Heart left ventricle (tissue), 16 donors: ENCODE data around the gene MYOCD. TPM values are rescaled to one million over a fixed set of nuclear protein-coding genes. Genes with fewer than 3 reads are reported as not detected.
A peak's percentile ranks its signal among the peaks of the same experiment; 100 is the strongest.

Experiments used
- ATAC-seq, 4 donors: fragments of 200-7000 bp; cut with Tn5 transposase; one replicate each; pipeline ENCODE4 v1.9.1; 2020 to 2022; ENCODE audit warnings: moderate library complexity in 4 of 4, mild to moderate bottlenecking in 3 of 4, moderate number of reproducible peaks in 1 of 4
- DNase-seq, 5 donors: peaks; one replicate each; pipeline ENCODE4 v3.0.0-alpha.2; 2020
- H3K27ac ChIP-seq, 12 donors: fragments of 200-600 bp; sonication (generic) in 4 of 12; one replicate each; pipeline versions ENCODE4 v1.5.0 to v1.8.0; 2016 to 2022; ENCODE audit warnings: mild to moderate bottlenecking in 2 of 12
- H3K27me3 ChIP-seq, 9 donors: fragments of 200-600 bp; sonication (generic) in 2 of 9; one replicate each; pipeline versions ENCODE4 v1.5.1 to v1.8.0; 2016 to 2022; ENCODE audit warnings: mild to moderate bottlenecking in 3 of 9
- H3K36me3 ChIP-seq, 9 donors: fragments of 200-600 bp; sonication (generic) in 2 of 9; one replicate each; pipeline versions ENCODE4 v1.5.0 to v1.8.0; 2018 to 2022; ENCODE audit warnings: mild to moderate bottlenecking in 2 of 9
- H3K4me1 ChIP-seq, 12 donors: fragments of 200-600 bp; sonication (generic) in 4 of 12; one replicate each; pipeline versions ENCODE4 v1.5.0 to v1.8.0; 2016 to 2022; ENCODE audit warnings: mild to moderate bottlenecking in 3 of 12
- H3K4me3 ChIP-seq, 12 donors: fragments of 200-600 bp; sonication (generic) in 4 of 12; one replicate each; pipeline versions ENCODE4 v1.5.0 to v1.8.0; 2017 to 2022; ENCODE audit warnings: mild to moderate bottlenecking in 9 of 12, moderate library complexity in 4 of 12
- H3K9me3 ChIP-seq, 12 donors: fragments of 200-600 bp; sonication (generic) in 4 of 12; one replicate each; pipeline versions ENCODE4 v1.5.0 to v1.8.0; 2016 to 2022; ENCODE audit warnings: mild to moderate bottlenecking in 1 of 12
- POLR2A ChIP-seq, 2 donors: fragments of 450-650 bp; IDR thresholded peaks; one replicate each; pipeline ENCODE4 v1.6.1; 2017; ENCODE audit warnings: antibody characterized with exemption in 2 of 2, mild to moderate bottlenecking in 2 of 2, moderate library complexity in 2 of 2
- WGBS, 4 donors: extraction: QIAGEN DNeasy Blood & Tissue Kit in 2 of 4; methylation state at CpG; one replicate each; pipeline versions ENCODE4 v1.1.5 to v1.1.7; 2013 to 2018; 5-methylcytosine and 5-hydroxymethylcytosine counted together
- intact Hi-C, 10 donors: fragments of 100-400 bp; cut with DNase I; formaldehyde crosslinking; loops; one replicate each; pipeline versions ENCODE4 v1.11.1 to v1.14.2; 2022
- polyA plus RNA-seq, 2 donors: library from polyadenylated mRNA; stranded (reverse); fragments of 200-250 nt; gene quantifications; one replicate each; pipeline ENCODE4 v1.2.3, GENCODE V29; 2013
- total RNA-seq, 9 donors: library from RNA; depleted of rRNA in 2 of 9; stranded (reverse); fragments of >200 nt in 2 of 9; fragmentation: NEBNext Ultra II Directional in 3 of 9; extraction: Animal tissue kit (Norgen Biotek cat#: 25700) in 3 of 9; gene quantifications; one replicate each; pipeline versions ENCODE4 v1.1.0 to v1.2.4, GENCODE V29; 2016 to 2023
- TF ChIP-seq, protein P1 (sequence below), 12 donors: fragments of 200-600 bp; sonication (generic) in 4 of 12; IDR thresholded peaks; one replicate each; pipeline versions ENCODE4 v1.5.0 to v1.8.0; 2018 to 2022; ENCODE audit warnings: antibody characterized with exemption in 12 of 12, mild to moderate bottlenecking in 5 of 12
- donor health status: ischemic (EF 13 %, LVEDD 7.1; RV severe dilation, severe dysfunction).
- donor health status: healthy with polysubstance abuse.
- donor health status: DM: no; HTN: yes; CAD: no.
- donor health status: DM: no; HTN: no; CAD: no.
- donor health status: ischemic (EF 25% LVEDD 6.9; RV normal size, moderate dysfunction).
- donor health status: ischemic (EF 25% LVEDD 5.7; RV mildly dilated, moderate dysfunction).
- donor health status: healthy.
- donor health status: DM: yes; HTN: yes; CAD: no.
- donor health status: ischemic (EF 35%, LVEDD 5.7; RV mildly dilated, moderate dysfunction).
- donor health status: nonischemic (EF 11% LVEDD 7.7; RV severe dilation, severe dysfunction).
- donor health status: DM: yes; HTN: yes; CAD: no.
- donor health status: PGD.
- donor health status: ischemic (EF 29% LVEDD 5.4; RV normal size, mild dysfunction).
- donor health status: nonischemic (EF 23%, LVEDD 6.1; RV moderate dilation, normal function).

MYOCD gene
- total and polyA plus RNA-seq, 11 donors, result 12.9 to 77.2 (median 45.9) TPM

DNA sequence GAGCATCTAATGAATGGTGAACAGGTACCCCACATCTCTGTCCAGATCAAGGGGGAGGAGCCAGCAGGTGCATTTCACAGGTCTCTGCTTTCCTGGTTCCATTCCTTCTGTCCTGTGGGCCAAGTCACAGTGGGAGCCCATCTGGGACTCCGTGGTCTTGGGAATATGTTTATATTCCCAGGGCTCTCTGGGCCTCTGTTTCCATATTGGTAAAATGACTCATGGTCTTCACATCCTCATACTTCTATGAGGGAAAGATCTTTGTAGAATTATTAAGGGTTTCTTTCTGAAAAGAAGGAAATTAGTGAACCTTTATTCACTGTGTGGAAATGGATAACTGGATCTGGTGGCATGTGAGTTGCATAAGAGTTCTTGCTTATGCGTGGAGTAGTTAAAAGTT lies 6.2 kb downstream of the MYOCD start:
- H3K27ac ChIP-seq, result peak overlapping the region in 9 of 12 donors; percentile 38 to 89 (median 80)
- H3K4me1 ChIP-seq, result peaks cover 0 to 30% (median 7%) of the 10 kb centered on the region in 12 donors
- intact Hi-C loops, result loop anchor here in 4 of 10 donors (2.0 to 5.0 kb wide), 5 partner anchors 60 to 121 kb away; no protein-coding TSS in a partner anchor
- no peak overlapping the region for H3K4me3 ChIP-seq
- ATAC-seq (peak in 1 of 4 donors; percentile 11), DNase-seq (no peak)
- H3K36me3 ChIP-seq, result no peaks in the 10 kb centered on the region
- peaks cover 0 to under 1% (median 0%) of the 10 kb centered on the region in 9 donors for H3K27me3 ChIP-seq
- H3K9me3 ChIP-seq, result peaks cover 0 to 4% (median 0%) of the 10 kb centered on the region in 12 donors
- 56 to 68% (median 65%) methylated on average over 2 of the region's 2 CpGs for WGBS, 4 donors
- no peak for TF ChIP-seq POLR2A (IDR thresholded peaks at IDR 0.05)
- TF ChIP-seq, protein P1, sequence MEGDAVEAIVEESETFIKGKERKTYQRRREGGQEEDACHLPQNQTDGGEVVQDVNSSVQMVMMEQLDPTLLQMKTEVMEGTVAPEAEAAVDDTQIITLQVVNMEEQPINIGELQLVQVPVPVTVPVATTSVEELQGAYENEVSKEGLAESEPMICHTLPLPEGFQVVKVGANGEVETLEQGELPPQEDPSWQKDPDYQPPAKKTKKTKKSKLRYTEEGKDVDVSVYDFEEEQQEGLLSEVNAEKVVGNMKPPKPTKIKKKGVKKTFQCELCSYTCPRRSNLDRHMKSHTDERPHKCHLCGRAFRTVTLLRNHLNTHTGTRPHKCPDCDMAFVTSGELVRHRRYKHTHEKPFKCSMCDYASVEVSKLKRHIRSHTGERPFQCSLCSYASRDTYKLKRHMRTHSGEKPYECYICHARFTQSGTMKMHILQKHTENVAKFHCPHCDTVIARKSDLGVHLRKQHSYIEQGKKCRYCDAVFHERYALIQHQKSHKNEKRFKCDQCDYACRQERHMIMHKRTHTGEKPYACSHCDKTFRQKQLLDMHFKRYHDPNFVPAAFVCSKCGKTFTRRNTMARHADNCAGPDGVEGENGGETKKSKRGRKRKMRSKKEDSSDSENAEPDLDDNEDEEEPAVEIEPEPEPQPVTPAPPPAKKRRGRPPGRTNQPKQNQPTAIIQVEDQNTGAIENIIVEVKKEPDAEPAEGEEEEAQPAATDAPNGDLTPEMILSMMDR (IDR thresholded peaks at IDR 0.05), result no peak

DNA sequence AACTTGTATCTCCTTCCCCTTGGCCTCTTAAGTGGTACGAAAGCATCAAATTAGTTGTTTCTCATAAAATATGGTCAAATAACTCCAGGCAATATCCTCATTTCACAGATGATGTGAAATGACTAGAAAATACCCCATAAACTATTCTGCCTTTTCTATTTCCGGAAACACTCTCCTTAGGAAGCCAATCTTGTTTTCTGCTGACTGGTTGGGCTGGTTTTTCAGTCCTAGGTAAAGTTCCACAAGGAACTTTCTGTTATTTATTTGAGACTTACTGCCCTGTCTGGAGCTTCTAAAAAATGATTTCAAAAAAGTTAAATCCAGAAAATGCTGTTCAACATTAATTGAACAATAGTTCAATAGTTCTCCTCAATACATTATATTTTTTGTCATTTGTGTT lies 7.3 kb downstream of the MYOCD start:
- ATAC-seq (no peak), DNase-seq (no peak)
- TF ChIP-seq, protein P1 (IDR thresholded peaks at IDR 0.05), result no peak
- no peak for TF ChIP-seq POLR2A (IDR thresholded peaks at IDR 0.05)
- peaks cover 0 to 4% (median 0%) of the 10 kb centered on the region in 12 donors for H3K9me3 ChIP-seq
- no peaks in the 10 kb centered on the region for H3K36me3 ChIP-seq
- H3K4me1 ChIP-seq, result peaks cover 0 to 36% (median 8%) of the 10 kb centered on the region in 12 donors
- intact Hi-C loops, result loop anchor here in 3 of 10 donors (2.0 to 5.0 kb wide), 3 partner anchors 59 to 69 kb away; no protein-coding TSS in a partner anchor
- WGBS, 4 donors, result 78 to 85% (median 82%) methylated on average over 2 of the region's 2 CpGs
- peak overlapping the region in 5 of 12 donors; percentile 14 to 89 (median 85) for H3K27ac ChIP-seq
- no peak overlapping the region for H3K4me3 ChIP-seq
- H3K27me3 ChIP-seq, result no peaks in the 10 kb centered on the region

DNA sequence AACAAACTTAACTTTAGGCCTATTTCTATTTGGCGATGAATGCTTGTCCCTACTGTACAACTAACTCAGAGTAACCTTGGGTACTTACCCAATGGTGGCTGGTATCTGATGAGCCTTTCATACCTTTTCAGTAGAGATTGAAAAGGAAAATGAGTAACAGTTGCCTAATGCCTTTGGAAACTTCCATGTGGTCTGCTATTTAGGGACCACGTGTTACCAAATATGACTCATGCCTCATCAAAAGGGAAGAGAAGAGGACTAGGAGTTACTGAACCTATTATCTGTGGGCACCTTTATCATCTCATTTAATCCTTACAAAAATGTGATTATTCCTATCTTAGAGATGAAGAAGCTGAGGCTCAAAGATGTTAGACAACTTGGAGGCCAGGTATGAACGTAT lies 8.1 kb downstream of the MYOCD start:
- Histone ChIP-seq H3K9me3 (peaks cover 0 to 4% (median 0%) of the 10 kb centered on the region in 12 donors), H3K36me3 (no peaks in the 10 kb centered on the region), H3K27ac (peak overlapping the region in 2 of 12 donors; percentile 40 to 89), H3K4me3 (no peak overlapping the region), H3K27me3 (no peaks in the 10 kb centered on the region), H3K4me1 (peaks cover 0 to 44% (median 12%) of the 10 kb centered on the region in 12 donors)
- DNase-seq, result no peak
- ATAC-seq, result peak in 2 of 4 donors; percentile 43 to 57
- WGBS, 4 donors, result 64 to 73% (median 67%) methylated on average over 3 of the region's 3 CpGs
- TF ChIP-seq POLR2A (IDR thresholded peaks at IDR 0.05), result no peak
- TF ChIP-seq, protein P1 (IDR thresholded peaks at IDR 0.05), result no peak
- intact Hi-C loops, result loop anchor here in 3 of 10 donors (2.0 to 5.0 kb wide), 3 partner anchors 59 to 69 kb away; no protein-coding TSS in a partner anchor

DNA sequence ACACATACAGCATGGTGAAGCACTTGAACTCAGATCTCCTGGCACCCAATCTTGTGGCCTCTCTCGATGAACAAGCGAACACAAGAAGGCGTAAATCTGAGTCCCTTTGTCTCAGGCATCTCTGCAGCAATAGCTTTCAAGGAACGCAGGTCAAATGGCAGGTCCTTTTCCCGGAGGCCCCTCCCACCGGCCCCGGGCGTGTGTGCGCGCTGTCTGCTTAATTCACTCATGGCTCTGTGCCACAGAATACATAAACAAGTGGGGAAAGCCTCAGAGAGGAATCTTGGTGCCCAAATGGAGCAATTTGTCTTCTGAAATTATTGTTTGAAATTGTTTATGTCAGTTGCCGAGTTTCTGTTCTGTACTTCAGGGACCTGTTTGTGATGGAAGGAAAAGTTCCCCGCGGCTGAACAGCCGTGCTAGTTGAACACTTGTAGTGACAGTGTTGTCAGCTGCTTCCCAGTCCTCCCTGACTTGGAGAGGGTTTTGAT lies 14.8 kb downstream of the MYOCD start:
- Histone ChIP-seq H3K9me3 (no peaks in the 10 kb centered on the region), H3K27me3 (no peaks in the 10 kb centered on the region), H3K4me1 (peaks cover 0 to 84% (median 25%) of the 10 kb centered on the region in 12 donors), H3K4me3 (peak overlapping the region in 5 of 12 donors; percentile 0 to 20 (median 5)), H3K36me3 (no peaks in the 10 kb centered on the region), H3K27ac (peak overlapping the region; percentile 24 to 80 (median 65))
- intact Hi-C loops, result loop anchor here in 2 of 10 donors (5.0 kb wide), 2 partner anchors 52 to 57 kb away; no protein-coding TSS in a partner anchor
- TF ChIP-seq, protein P1 (IDR thresholded peaks at IDR 0.05), result no peak
- TF ChIP-seq POLR2A (IDR thresholded peaks at IDR 0.05), result no peak
- WGBS, 4 donors, result 37 to 58% (median 49%) methylated on average over 14 of the region's 14 CpGs
- peak; percentile 3 to 56 (median 45) for ATAC-seq
- DNase-seq, result no peak
